ENCODE results near the gene IGFL4. TPM values are rescaled to one million over a fixed set of nuclear protein-coding genes. Genes with fewer than 3 reads are reported as not detected.

The IGFL4 gene
- total and polyA plus RNA-seq, 9 of the 15 experiments (the other 6 are each of a cell fraction or from before 2014, with no cell fraction given): not detected

DNA sequence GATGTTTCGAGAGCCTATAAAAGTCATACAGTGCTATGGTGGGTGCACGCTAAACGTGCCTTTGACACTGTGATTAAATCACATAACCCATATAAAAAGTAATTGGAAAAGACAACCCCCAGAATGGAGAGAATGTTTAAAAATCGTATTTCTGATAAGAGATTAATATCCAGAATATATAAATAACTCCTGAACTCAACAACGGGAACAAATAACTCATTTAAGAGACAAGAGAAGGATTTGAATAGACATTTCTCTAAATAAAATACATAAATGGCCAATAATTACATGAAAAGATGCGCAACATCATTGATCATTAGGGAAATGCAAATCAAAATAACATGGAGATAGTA is 37.0 kb upstream of the IGFL4 start:
- no peaks in the 10 kb centered on the region for H3K79me2 ChIP-seq (ENCODE audit: control insufficient read depth, insufficient read depth, low read length)
- H3K27me3 ChIP-seq (ENCODE audit: control insufficient read depth in 2 of 2, insufficient read depth in 2 of 2, low read length in 2 of 2): peaks cover 2 to 10% of the 10 kb centered on the region in 2 experiments; a peak in 2 of 5 replicates
- WGBS (ENCODE audit: insufficient coverage, low coverage, missing lambda C conversion rate): 8% methylated on average over 6 of the region's 6 CpGs
- peaks cover 0 to 8% of the 10 kb centered on the region in 2 experiments; a peak in 2 of 5 replicates for H3K4me1 ChIP-seq (replicated peaks in 1 of 2; ENCODE audit: control insufficient read depth in 2 of 2, insufficient read depth in 2 of 2, low read length in 2 of 2)
- BruUV-seq (replicated peaks): no TSS peak
- ChIA-PET POLR2A (interaction anchor here (0.6 to 1.0 kb wide), 3 partner anchors 11 to 299 kb away, joined by 3 to 4 read pairs (median 3); no protein-coding TSS in a partner anchor), CTCF (ENCODE audit: low intra/inter-chr PET ratio) (interaction anchor here (0.6 to 8.3 kb wide), 14 partner anchors 25 to 410 kb away, joined by 3 to 115 read pairs (median 4); partner anchors contain the start of gene SIX5)
- H3K4me2 ChIP-seq (ENCODE audit: insufficient read depth, low read length): no peak overlapping the region
- no peaks in the 10 kb centered on the region for H3K9me1 ChIP-seq (ENCODE audit: control insufficient read depth, insufficient read depth, low read length)
- H3K9ac ChIP-seq (ENCODE audit: insufficient read depth in 1 of 2, low read depth in 2 of 2, low read length in 2 of 2): no peak overlapping the region
- no peak overlapping the region for H3K4me3 ChIP-seq
- H2AFZ ChIP-seq (ENCODE audit: low read depth, low read length): no peak overlapping the region
- intact Hi-C loops (cut with micrococcal nuclease) (loop anchor here (1.0 to 10.0 kb wide), 3 partner anchors 48 to 263 kb away; partner anchors contain the start of gene RSPH6A), in situ Hi-C loops (cut with MboI) (no loop called here)
- FAIRE-seq: no peak
- H3K36me3 ChIP-seq (ENCODE audit: control insufficient read depth, insufficient read depth, low read length): no peaks in the 10 kb centered on the region
- no peak for DNase-seq (ENCODE audit: extremely low read depth in 1 of 4, low spot score in 3 of 4)
- H3K9me3 ChIP-seq (replicated peaks; ENCODE audit: control insufficient read depth, insufficient read depth, low read depth, low read length): no peaks in the 10 kb centered on the region
- no peak overlapping the region for H3K27ac ChIP-seq (ENCODE audit: extremely low read depth, low read depth, low read length)
- ATAC-seq: no peak
- H4K20me1 ChIP-seq (replicated peaks; ENCODE audit: control insufficient read depth, insufficient read depth, low read length): no peaks in the 10 kb centered on the region
- TF ChIP-seq MYC (IDR thresholded peaks at IDR 0.05; ENCODE audit: low read depth, low read length) (0 out of 2 replicates have a peak, but pooled peaks have one; percentile 1), MYC (CRISPR knock-in tag; IDR thresholded peaks at IDR 0.05; ENCODE audit: borderline replicate concordance, low read depth) (no peak), ARNT (IDR thresholded peaks at IDR 0.05) (0 out of 4 replicates have a peak, but pooled peaks of 1 of the 2 experiments have one; percentile 24), NRF1 (conservative IDR thresholded peaks at IDR 0.05 in 1 of 2, IDR thresholded peaks at IDR 0.05 in 1 of 2) (peak in 1 of 2 experiments; percentile 6; a peak in 1 of 4 replicates), FOSL1 (tag; conservative IDR thresholded peaks at IDR 0.05) (no peak), CTBP1 (IDR thresholded peaks at IDR 0.05; ENCODE audit: borderline replicate concordance) (0 out of 2 replicates have a peak, but pooled peaks have one; percentile 1), DNMT1 (IDR thresholded peaks at IDR 0.05) (0 out of 2 replicates have a peak, but pooled peaks have one; percentile 46)
- TF ChIP-seq, protein P1, sequence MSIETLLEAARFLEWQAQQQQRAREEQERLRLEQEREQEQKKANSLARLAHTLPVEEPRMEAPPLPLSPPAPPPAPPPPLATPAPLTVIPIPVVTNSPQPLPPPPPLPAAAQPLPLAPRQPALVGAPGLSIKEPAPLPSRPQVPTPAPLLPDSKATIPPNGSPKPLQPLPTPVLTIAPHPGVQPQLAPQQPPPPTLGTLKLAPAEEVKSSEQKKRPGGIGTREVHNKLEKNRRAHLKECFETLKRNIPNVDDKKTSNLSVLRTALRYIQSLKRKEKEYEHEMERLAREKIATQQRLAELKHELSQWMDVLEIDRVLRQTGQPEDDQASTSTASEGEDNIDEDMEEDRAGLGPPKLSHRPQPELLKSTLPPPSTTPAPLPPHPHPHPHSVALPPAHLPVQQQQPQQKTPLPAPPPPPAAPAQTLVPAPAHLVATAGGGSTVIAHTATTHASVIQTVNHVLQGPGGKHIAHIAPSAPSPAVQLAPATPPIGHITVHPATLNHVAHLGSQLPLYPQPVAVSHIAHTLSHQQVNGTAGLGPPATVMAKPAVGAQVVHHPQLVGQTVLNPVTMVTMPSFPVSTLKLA (conservative IDR thresholded peaks at IDR 0.05): 0 out of 4 replicates have a peak, but pooled peaks of 1 of the 2 experiments have one; percentile 16
- TF ChIP-seq, protein P2, sequence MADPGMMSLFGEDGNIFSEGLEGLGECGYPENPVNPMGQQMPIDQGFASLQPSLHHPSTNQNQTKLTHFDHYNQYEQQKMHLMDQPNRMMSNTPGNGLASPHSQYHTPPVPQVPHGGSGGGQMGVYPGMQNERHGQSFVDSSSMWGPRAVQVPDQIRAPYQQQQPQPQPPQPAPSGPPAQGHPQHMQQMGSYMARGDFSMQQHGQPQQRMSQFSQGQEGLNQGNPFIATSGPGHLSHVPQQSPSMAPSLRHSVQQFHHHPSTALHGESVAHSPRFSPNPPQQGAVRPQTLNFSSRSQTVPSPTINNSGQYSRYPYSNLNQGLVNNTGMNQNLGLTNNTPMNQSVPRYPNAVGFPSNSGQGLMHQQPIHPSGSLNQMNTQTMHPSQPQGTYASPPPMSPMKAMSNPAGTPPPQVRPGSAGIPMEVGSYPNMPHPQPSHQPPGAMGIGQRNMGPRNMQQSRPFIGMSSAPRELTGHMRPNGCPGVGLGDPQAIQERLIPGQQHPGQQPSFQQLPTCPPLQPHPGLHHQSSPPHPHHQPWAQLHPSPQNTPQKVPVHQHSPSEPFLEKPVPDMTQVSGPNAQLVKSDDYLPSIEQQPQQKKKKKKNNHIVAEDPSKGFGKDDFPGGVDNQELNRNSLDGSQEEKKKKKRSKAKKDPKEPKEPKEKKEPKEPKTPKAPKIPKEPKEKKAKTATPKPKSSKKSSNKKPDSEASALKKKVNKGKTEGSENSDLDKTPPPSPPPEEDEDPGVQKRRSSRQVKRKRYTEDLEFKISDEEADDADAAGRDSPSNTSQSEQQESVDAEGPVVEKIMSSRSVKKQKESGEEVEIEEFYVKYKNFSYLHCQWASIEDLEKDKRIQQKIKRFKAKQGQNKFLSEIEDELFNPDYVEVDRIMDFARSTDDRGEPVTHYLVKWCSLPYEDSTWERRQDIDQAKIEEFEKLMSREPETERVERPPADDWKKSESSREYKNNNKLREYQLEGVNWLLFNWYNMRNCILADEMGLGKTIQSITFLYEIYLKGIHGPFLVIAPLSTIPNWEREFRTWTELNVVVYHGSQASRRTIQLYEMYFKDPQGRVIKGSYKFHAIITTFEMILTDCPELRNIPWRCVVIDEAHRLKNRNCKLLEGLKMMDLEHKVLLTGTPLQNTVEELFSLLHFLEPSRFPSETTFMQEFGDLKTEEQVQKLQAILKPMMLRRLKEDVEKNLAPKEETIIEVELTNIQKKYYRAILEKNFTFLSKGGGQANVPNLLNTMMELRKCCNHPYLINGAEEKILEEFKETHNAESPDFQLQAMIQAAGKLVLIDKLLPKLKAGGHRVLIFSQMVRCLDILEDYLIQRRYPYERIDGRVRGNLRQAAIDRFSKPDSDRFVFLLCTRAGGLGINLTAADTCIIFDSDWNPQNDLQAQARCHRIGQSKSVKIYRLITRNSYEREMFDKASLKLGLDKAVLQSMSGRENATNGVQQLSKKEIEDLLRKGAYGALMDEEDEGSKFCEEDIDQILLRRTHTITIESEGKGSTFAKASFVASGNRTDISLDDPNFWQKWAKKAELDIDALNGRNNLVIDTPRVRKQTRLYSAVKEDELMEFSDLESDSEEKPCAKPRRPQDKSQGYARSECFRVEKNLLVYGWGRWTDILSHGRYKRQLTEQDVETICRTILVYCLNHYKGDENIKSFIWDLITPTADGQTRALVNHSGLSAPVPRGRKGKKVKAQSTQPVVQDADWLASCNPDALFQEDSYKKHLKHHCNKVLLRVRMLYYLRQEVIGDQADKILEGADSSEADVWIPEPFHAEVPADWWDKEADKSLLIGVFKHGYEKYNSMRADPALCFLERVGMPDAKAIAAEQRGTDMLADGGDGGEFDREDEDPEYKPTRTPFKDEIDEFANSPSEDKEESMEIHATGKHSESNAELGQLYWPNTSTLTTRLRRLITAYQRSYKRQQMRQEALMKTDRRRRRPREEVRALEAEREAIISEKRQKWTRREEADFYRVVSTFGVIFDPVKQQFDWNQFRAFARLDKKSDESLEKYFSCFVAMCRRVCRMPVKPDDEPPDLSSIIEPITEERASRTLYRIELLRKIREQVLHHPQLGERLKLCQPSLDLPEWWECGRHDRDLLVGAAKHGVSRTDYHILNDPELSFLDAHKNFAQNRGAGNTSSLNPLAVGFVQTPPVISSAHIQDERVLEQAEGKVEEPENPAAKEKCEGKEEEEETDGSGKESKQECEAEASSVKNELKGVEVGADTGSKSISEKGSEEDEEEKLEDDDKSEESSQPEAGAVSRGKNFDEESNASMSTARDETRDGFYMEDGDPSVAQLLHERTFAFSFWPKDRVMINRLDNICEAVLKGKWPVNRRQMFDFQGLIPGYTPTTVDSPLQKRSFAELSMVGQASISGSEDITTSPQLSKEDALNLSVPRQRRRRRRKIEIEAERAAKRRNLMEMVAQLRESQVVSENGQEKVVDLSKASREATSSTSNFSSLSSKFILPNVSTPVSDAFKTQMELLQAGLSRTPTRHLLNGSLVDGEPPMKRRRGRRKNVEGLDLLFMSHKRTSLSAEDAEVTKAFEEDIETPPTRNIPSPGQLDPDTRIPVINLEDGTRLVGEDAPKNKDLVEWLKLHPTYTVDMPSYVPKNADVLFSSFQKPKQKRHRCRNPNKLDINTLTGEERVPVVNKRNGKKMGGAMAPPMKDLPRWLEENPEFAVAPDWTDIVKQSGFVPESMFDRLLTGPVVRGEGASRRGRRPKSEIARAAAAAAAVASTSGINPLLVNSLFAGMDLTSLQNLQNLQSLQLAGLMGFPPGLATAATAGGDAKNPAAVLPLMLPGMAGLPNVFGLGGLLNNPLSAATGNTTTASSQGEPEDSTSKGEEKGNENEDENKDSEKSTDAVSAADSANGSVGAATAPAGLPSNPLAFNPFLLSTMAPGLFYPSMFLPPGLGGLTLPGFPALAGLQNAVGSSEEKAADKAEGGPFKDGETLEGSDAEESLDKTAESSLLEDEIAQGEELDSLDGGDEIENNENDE (IDR thresholded peaks at IDR 0.05; ENCODE audit: low read depth, low read length): no peak
